Activated naive CD4-positive, alpha-beta T cell treated with anti-CD3 and anti-CD28 coated beads, Interleukin-2, amount 50 U/mL, for 16 hours (primary cell): ENCODE results near the gene WIPI1.
"Not testable (repeated sequence)": the region's sequence is repeated elsewhere in the genome, so short reads cannot be mapped to it uniquely, and the experiment has no call there.

Source experiments
- DNase-seq: peaks from one replicate; pipeline ENCODE4 v3.0.0-alpha.2; 2020

Gene WIPI1

DNA sequence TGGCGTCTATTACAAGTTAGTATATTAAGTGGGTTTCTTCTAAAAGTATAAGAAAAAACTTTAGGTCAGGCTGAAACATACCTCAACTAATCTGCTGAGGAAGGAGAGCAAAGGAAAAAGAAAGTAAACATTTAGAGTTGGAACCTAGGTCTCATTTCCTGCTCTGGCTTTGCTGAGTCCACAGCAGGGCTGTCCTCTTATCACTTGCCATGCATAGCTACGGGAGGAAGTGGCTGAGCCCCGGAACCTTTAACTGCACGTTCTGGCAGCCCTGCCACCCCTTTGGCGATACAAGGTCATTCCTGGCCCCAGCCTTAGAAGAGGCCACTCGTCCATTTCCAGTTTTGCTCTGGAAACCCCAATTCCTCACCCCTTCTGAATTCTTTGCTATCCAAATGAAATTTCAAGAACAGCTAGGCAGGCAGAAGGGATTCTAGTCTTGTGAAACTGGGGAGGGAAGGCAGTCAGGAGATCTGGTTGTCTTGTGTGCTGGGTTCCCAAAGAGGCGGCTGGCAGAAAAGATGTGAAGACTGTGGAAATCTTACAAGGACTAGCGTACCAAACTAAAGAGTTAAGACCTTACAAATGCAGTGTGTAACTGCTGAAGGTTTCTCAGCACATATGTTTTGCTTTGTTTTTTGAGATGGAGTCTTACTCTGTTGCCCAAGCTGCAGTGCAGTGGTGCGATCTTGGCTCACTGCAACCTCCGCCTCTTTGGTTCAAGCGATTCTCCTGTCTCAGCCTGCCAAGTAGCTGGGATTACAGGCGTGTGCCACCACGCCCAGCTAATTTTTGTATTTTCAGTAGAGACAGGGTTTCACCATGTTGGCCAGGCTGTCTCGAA is 19.1 kb downstream of the WIPI1 start:
- DNase-seq: peak; percentile 27

DNA sequence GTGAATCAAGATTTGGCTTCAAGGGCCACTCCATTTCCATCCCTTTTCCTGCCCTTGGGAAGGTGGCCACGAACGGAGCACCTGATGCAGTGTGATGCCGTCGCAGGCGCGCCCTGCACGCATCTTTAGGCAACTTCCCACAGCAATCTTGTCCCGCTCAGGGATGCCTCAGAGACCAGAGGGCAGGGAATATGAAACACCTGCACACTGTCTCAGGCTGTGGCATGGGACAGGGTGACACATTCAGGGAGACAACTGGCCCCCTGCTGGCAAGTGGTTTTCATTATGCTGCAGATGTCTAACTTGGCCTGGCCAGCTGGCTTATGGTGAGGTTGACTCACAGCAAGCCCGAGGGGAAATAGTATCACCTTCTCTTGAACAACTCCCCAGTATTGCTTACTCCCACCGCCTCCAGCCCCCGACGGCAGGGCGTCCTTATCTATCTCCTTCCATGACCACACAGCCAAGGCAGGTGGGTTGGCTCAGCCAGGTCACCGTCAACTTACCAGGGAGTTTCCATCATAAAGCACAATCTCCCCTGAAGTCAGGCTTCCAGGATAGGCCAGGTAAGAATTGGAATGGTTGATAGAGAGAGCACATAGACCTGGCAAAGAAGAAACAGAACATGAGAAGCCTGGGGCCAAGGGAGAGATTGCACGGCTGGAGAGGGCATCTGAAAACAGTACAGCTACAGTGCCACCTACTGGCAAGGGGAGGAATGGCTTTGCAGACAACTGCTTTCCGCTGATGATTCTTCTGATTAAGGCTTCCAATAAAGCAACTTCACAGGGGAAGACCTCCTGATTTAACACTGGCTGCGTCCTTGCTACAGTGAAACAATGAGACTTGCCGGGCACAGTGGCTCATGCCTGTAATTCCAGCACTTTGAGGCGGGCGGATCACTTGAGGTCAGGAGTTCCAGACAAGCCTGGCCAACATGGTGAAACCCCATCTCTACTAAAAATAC is 21.1 kb downstream of the WIPI1 start:
- DNase-seq: peak; percentile 81

GRCh38 chr17:68435361-68435760 is 21.9 kb downstream of the WIPI1 start:
- DNase-seq: no peak

GRCh38 chr17:68433911-68434508 is 23.3 kb downstream of the WIPI1 start:
- no peak for DNase-seq

DNA sequence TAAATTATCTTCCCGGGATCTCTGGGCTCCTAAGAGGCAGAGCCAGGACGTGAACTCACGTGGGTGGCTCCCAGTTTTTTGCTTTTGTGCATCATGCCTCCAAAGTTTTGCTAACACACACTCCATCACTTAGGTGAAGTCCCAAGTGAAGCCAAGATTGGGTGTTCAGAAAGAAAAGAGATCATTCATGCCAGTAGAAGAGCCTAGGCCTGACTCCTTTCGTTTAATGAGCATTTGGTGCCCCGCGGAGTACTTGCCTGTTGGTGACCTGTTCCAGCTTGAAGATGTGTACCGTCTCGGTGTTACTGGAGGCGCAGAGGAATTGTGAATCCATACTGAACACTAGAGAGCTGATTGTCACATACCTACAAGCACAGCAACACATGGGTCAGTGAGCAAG is 24.1 kb downstream of the WIPI1 start:
- no peak for DNase-seq

- DNase-seq: no peak
Measured at GRCh38 chr17:68432086-68432864, 25.0 kb downstream of the WIPI1 start.

- peak; percentile 58 for DNase-seq
Measured at GRCh38 chr17:68431661-68432071, 25.6 kb downstream of the WIPI1 start.

- no peak for DNase-seq
Measured at GRCh38 chr17:68431045-68431608, 26.2 kb downstream of the WIPI1 start.

- DNase-seq: no peak
Measured at GRCh38 chr17:68429881-68430280, 27.4 kb downstream of the WIPI1 start.

GRCh38 chr17:68428498-68429172 is 28.7 kb downstream of the WIPI1 start:
- DNase-seq: no peak

DNA sequence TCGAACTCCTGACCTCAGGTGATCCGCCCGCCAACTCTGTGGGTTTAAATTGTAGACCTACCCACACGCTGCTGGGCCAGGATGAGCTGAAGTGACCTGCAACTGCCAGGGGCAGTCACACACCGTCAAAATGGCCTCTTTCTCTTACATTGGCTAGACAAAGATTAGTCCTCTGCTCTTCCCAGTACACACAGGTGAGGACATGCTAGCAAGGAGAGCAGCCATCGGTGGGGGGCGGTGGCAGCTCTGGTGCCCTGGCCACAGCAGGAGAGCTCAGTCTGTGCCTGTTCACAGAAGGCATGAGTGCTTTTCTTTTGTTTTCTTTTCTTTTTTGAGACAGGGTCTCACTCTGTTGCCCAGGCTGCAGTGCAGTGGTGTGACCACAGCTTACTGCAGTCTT is 29.7 kb downstream of the WIPI1 start:
- no peak for DNase-seq

- DNase-seq: no peak
Measured at GRCh38 chr17:68425979-68426378, 31.3 kb downstream of the WIPI1 start.

- DNase-seq: no peak
Measured at GRCh38 chr17:68424861-68425260, 32.4 kb downstream of the WIPI1 start.

- no peak for DNase-seq
Measured at GRCh38 chr17:68424203-68424602, 33.1 kb downstream of the WIPI1 start.

DNA sequence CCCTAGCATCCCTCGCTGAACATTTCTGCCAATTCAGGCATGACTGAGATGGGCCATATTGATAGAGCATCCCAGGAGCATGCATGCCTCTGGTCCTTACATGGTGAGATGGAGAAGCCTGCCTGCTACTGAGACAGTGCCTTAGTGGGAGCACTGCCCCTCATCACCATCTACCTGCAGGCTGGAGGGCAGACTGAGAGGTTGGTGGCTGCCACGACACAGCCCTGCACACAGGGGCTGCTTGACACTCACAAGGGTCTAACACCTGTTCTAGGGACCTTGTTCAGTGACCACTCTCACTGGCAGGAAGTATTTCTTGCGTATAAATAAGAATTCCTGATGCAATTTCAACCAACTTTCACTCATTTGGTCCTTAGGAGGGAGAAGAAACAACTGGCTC is 34.0 kb downstream of the WIPI1 start:
- no peak for DNase-seq

DNA sequence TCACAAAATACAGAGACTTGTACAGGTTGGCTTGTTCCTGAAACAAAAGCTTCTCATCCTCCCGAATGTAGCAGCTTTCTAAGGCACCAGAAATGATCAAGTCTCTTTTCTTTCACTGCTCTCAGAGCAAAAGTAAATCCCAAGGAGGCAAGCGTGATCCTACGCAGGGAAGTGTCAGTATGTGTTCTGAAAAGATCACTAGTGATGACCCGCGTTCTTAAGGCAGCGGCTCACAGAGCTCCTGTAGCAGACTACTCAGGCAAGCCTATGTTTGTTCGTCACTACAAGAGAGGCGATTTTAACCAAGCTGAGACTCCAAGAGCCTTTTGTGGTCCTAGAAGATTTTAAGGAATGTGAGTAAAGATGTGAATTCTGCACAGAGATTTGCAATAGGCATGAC is 34.5 kb downstream of the WIPI1 start:
- no peak for DNase-seq

- no peak for DNase-seq
Measured at GRCh38 chr17:68421486-68421885, 35.8 kb downstream of the WIPI1 start.

GRCh38 chr17:68420065-68420464 is 37.2 kb downstream of the WIPI1 start:
- no peak for DNase-seq

DNA sequence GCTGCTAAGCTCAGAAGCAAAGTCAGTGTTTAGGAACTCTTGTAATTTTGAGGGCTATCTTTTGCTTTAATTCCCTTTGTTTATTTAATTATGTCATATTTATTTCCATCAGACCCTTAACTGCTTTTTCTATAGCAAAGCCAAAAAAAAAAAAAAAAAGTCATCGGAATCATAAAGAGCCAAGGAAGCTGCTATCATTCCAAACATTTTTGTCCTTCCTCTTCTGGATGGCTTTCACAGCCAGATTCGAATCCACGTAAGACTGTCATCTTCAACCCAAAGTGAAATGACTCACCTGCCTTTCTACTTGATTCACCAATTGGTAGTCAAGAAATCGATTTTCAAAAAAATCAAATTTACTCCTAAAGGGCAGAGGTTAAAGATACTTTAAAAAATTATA is 38.4 kb downstream of the WIPI1 start:
- no peak for DNase-seq

DNA sequence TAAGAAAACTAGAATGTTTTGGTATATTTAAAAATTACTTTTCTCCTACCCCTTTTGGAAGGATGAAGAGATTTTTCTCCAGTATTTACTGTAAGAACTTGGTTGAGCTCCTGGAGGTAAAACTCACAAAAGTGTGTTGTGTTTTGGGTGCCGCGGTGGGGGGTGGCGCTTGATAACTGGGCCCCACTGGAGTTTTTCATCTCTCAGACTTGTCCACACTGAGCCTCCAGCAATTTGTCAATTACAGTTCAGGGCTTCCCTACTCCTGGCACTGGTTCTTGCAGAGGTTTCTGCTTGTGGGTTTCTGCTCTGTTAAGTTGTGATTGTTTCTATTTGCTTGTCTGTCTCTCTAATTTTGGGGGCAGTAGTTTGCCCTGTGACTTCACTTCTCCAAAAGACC is 40.0 kb downstream of the WIPI1 start:
- DNase-seq: no peak

GRCh38 chr17:68414901-68415300 is 42.4 kb downstream of the WIPI1 start:
- not testable (repeated sequence) for DNase-seq
